HCT116 (cell line): ENCODE data around the gene UQCC5. TPM values are rescaled to one million over a fixed set of nuclear protein-coding genes. Genes with fewer than 3 reads are reported as not detected.

Experiments used
- ATAC-seq: fragments of 200-7000 bp; cut with Tn5 transposase; 2 replicates; pipeline ENCODE4 v1.9.1; 2020; ENCODE audit warnings: mild to moderate bottlenecking, moderate library complexity
- BruUV-seq: library from RNA; stranded (reverse); fragments of 400-500 nt; replicated peaks from 2 replicates; lab custom pipeline; 2021; lab: Mats Ljungman, UMichigan
- CTCF ChIA-PET: fragments of 300-600 bp; sonication (Branson Sonifier 250); formaldehyde crosslinking; loops from one replicate; lab custom pipeline; 2021; ENCODE audit warnings: antibody characterized with exemption; lab: Charles Lee
- POLR2A ChIA-PET: fragments of 300-600, 350-600 bp; sonication (Branson Sonifier 250); formaldehyde crosslinking; loops from one replicate; lab custom pipeline; 2021; ENCODE audit warnings: antibody characterized with exemption; lab: Charles Lee
- RAD21 ChIA-PET, 2 experiments: fragments of 300-600 bp; sonication (Branson Sonifier 250); formaldehyde crosslinking; loops; one replicate each; lab custom pipeline; 2023; ENCODE audit warnings: low total read pairs in 2 of 2; ENCODE audit not compliant: uncharacterized antibody in 2 of 2, unreplicated experiment in 2 of 2, low non-redundant PET in 1 of 2; lab: Charles Lee
- DNase-seq: peaks from one replicate; pipeline ENCODE4 v3.0.0-alpha.2; 2010; ENCODE audit warnings: low read depth, low spot score
- H2AFZ ChIP-seq: fragments of 200-600 bp; shearing (Covaris generic), sonication (generic); 2 replicates; pipeline ENCODE4 v1.6.1; 2017; ENCODE audit warnings: low read depth, mixed run types, mixed read lengths, antibody characterized with exemption, low read length; ENCODE audit not compliant: poor library complexity, severe bottlenecking
- H3K27ac ChIP-seq: 2 replicates; pipeline ENCODE4 v1.5.1; 2012; ENCODE audit warnings: low read depth, low read length
- H3K27me3 ChIP-seq: fragments of 200-600 bp; sonication (generic); 2 replicates; pipeline ENCODE4 v1.6.1; 2016; ENCODE audit warnings: mixed run types, low read length, mixed read lengths; ENCODE audit not compliant: insufficient read depth
- H3K36me3 ChIP-seq, 2 experiments: fragments of 200-500 bp in 1 of 2; fragments of 200-600 bp in 1 of 2; sonication (Bioruptor generic) in 1 of 2; sonication (generic) in 1 of 2; 2 replicates each; pipeline versions ENCODE4 v1.5.1 to v1.6.1; 2014 to 2016; ENCODE audit warnings: low read length in 2 of 2, inconsistent platforms in 1 of 2, mixed read lengths in 1 of 2, mixed run types in 1 of 2; ENCODE audit not compliant: insufficient read depth in 2 of 2, control insufficient read depth in 1 of 2
- H3K4me1 ChIP-seq, 2 experiments: fragments of 200-600 bp in 1 of 2; sonication (generic) in 1 of 2; 2 replicates each; pipeline versions ENCODE4 v1.5.1 to v1.6.1; 2012 to 2017; ENCODE audit warnings: low read length in 2 of 2, inconsistent platforms in 1 of 2, mild to moderate bottlenecking in 1 of 2, mixed read lengths in 1 of 2, mixed run types in 1 of 2, moderate library complexity in 1 of 2; ENCODE audit not compliant: insufficient read depth in 2 of 2, control insufficient read depth in 1 of 2
- H3K4me2 ChIP-seq: fragments of 200-600 bp; sonication (generic); 2 replicates; pipeline ENCODE4 v1.6.1; 2017; ENCODE audit warnings: mixed run types, low read length, mixed read lengths
- H3K4me3 ChIP-seq, 2 experiments: fragments of 200-600 bp in 1 of 2; sonication (generic) in 1 of 2; replicated peaks in 1 of 2; 2 replicates each; pipeline ENCODE4 v1.5.1; 2011 to 2016; ENCODE audit warnings: low read length in 2 of 2, control low read depth in 1 of 2, low read depth in 1 of 2, mild to moderate bottlenecking in 1 of 2, mixed read lengths in 1 of 2, mixed run types in 1 of 2
- H3K79me2 ChIP-seq: fragments of 200-600 bp; sonication (generic); 2 replicates; pipeline ENCODE4 v1.6.1; 2017; ENCODE audit warnings: mild to moderate bottlenecking, mixed run types, low read length, moderate library complexity, mixed read lengths; ENCODE audit not compliant: insufficient read depth
- H3K9ac ChIP-seq: fragments of 200-600 bp; sonication (generic); 2 replicates; pipeline ENCODE4 v1.6.1; 2016; ENCODE audit warnings: low read length, mixed read lengths
- H3K9me2 ChIP-seq: fragments of 200-600 bp; sonication (generic), shearing (Covaris generic); 2 replicates; pipeline ENCODE4 v1.6.1; 2017; ENCODE audit warnings: mixed run types, mild to moderate bottlenecking, moderate library complexity; ENCODE audit not compliant: insufficient read depth
- H3K9me3 ChIP-seq, 2 experiments: fragments of 200-500 bp in 1 of 2; fragments of 200-600 bp in 1 of 2; sonication (Bioruptor generic) in 1 of 2; sonication (generic) in 1 of 2; 2 replicates each; pipeline ENCODE4 v1.6.1; 2014 to 2017; ENCODE audit warnings: low read length in 2 of 2, mixed read lengths in 2 of 2, inconsistent platforms in 1 of 2, low read depth in 1 of 2, mild to moderate bottlenecking in 1 of 2, mixed run types in 1 of 2, moderate library complexity in 1 of 2; ENCODE audit not compliant: control insufficient read depth in 1 of 2, insufficient read depth in 1 of 2
- H4K20me1 ChIP-seq: fragments of 200-600 bp; sonication (generic), shearing (Covaris generic); 2 replicates; pipeline ENCODE4 v1.6.1; 2017; ENCODE audit warnings: mixed run types, mild to moderate bottlenecking, moderate library complexity; ENCODE audit not compliant: insufficient read depth
- CEBPB ChIP-seq: IDR thresholded peaks from 2 replicates; pipeline ENCODE4 v1.6.1; 2012; ENCODE audit warnings: low read depth
- CTCF ChIP-seq, 3 experiments: fragments of 200-600 bp in 1 of 3; sonication (generic) in 1 of 3; IDR thresholded peaks in 2 of 3; conservative IDR thresholded peaks in 1 of 3; 2 replicates each; pipeline ENCODE4 v1.5.1; 2012 to 2017; ENCODE audit warnings: low read depth in 2 of 3, low read length in 2 of 3, antibody characterized with exemption in 1 of 3, borderline replicate concordance in 1 of 3, control low read depth in 1 of 3, mild to moderate bottlenecking in 1 of 3, mixed read lengths in 1 of 3, mixed run types in 1 of 3, moderate library complexity in 1 of 3; ENCODE audit not compliant: insufficient read depth in 1 of 3
- EGR1 ChIP-seq: IDR thresholded peaks from 2 replicates; pipeline ENCODE4 v1.6.1; 2012; ENCODE audit warnings: low read depth
- EZH2phosphoT487 ChIP-seq: fragments of 200-600 bp; IDR thresholded peaks from 2 replicates; pipeline ENCODE4 v1.6.1; 2018; ENCODE audit warnings: antibody characterized with exemption, borderline replicate concordance
- FOSL1 ChIP-seq: IDR thresholded peaks from 2 replicates; pipeline ENCODE4 v1.6.1; 2012; ENCODE audit warnings: low read depth
- JUND ChIP-seq: IDR thresholded peaks from 2 replicates; pipeline ENCODE4 v1.6.1; 2012
- POLR2AphosphoS5 ChIP-seq: IDR thresholded peaks from 2 replicates; pipeline ENCODE4 v1.6.1; 2011; ENCODE audit warnings: mild to moderate bottlenecking, low read depth, low read length, moderate library complexity
- SIN3A ChIP-seq: IDR thresholded peaks from 2 replicates; pipeline ENCODE4 v1.6.1; 2012; ENCODE audit warnings: low read depth
- TCF7L2 ChIP-seq: IDR thresholded peaks from 2 replicates; pipeline ENCODE4 v1.7.0; 2011; ENCODE audit warnings: borderline replicate concordance, inconsistent platforms; ENCODE audit not compliant: insufficient read depth, insufficient read length; ENCODE audit errors: extremely low read depth
- ZBTB33 ChIP-seq: IDR thresholded peaks from 2 replicates; pipeline ENCODE4 v1.6.1; 2011; ENCODE audit warnings: mild to moderate bottlenecking, low read length, moderate library complexity; ENCODE audit not compliant: insufficient replicate concordance; ENCODE audit errors: extremely low read depth
- ZNF274 ChIP-seq: fragments of 200-500 bp; sonication (Bioruptor generic); IDR thresholded peaks from 2 replicates; pipeline ENCODE4 v1.6.1; 2014; ENCODE audit warnings: mild to moderate bottlenecking, low read depth, low read length, inconsistent platforms
- intact Hi-C: fragments of 100-400 bp; cut with micrococcal nuclease; formaldehyde crosslinking; loops from 2 replicates; pipeline ENCODE4 v1.10.0; 2022
- total RNA-seq: library from RNA; stranded (reverse); gene quantifications from one replicate; pipeline ENCODE4 v1.2.1, GENCODE V29; 2021; ENCODE audit not compliant: unreplicated experiment

UQCC5 gene
- total RNA-seq, 1 experiment from 2014 or later: 14.1 TPM

GRCh38 chr3:52511509-52511908 lies 24.9 kb upstream of the UQCC5 start (continued):
- no peak for TF ChIP-seq ZBTB33
- no peak for TF ChIP-seq FOSL1
- no peak for TF ChIP-seq CEBPB

GRCh38 chr3:52512105-52512504 lies 24.3 kb upstream of the UQCC5 start:
- ChIA-PET CTCF (no interaction called here), RAD21 (no interaction called here), POLR2A (no interaction called here)
- H2AFZ ChIP-seq: no peak overlapping the region
- no peaks in the 10 kb centered on the region for H3K79me2 ChIP-seq
- no peak overlapping the region for H3K27ac ChIP-seq
- H3K9me2 ChIP-seq: no peaks in the 10 kb centered on the region
- no TSS peak for BruUV-seq
- intact Hi-C loops: no loop called here
- H3K9ac ChIP-seq: no peak overlapping the region
- no peaks in the 10 kb centered on the region for H4K20me1 ChIP-seq
- H3K36me3 ChIP-seq: no peaks in the 10 kb centered on the region
- DNase-seq (no peak), ATAC-seq (no peak)
- no peak overlapping the region for H3K4me3 ChIP-seq
- no peaks in the 10 kb centered on the region for H3K27me3 ChIP-seq
- TF ChIP-seq ZNF274 (no peak), JUND (no peak), CTCF (IDR thresholded peaks at IDR 0.05 in 2 of 3, conservative IDR thresholded peaks at IDR 0.05 in 1 of 3; ENCODE audit: borderline replicate concordance in 1 of 3, insufficient read depth in 1 of 3, low read depth in 2 of 3, low read length in 2 of 3) (no peak), FOSL1 (no peak), EGR1 (no peak), SIN3A (no peak), TCF7L2 (no peak), POLR2AphosphoS5 (no peak), EZH2phosphoT487 (no peak)
- no peaks in the 10 kb centered on the region for H3K9me3 ChIP-seq
- H3K4me2 ChIP-seq: no peak overlapping the region
- peaks cover 3 to 9% of the 10 kb centered on the region in 2 experiments; a peak in 2 of 4 replicates for H3K4me1 ChIP-seq
